Measurements from ENCODE around the gene PUS10.

DNA sequence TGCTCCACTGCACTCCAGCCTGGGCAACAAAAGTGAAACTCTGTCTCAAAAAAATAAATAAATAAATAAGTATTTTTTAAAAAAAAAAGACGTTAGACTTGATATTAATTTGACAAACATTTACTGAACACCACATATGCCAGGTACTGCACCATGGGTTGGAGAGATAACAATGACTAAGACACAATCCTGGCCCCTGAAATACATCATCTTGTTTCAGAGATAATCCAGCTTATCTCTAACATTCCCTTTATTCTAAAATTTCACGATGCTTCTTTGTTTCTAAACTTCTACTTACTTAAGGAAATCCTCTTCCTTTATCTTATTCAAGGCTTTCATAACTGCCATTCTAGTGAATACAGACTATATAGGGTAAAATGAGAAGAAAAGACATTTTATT lies 55.5 kb downstream of the PUS10 start:
- TF ChIP-seq ZNF274 (IDR thresholded peaks at IDR 0.05; ENCODE audit: borderline replicate concordance, extremely low read depth, low read length), result no peak
- no peak for TF ChIP-seq POLR2A (IDR thresholded peaks at IDR 0.05; ENCODE audit: control extremely low read depth in 1 of 2, low read depth in 2 of 2, low read length in 2 of 2)
- TF ChIP-seq USF2 (IDR thresholded peaks at IDR 0.05; ENCODE audit: low read length), result no peak
- no peak for TF ChIP-seq CTCF (IDR thresholded peaks at IDR 0.05; ENCODE audit: control extremely low read depth in 1 of 3, insufficient read depth in 1 of 3, low read depth in 1 of 3, low read length in 3 of 3)
- TF ChIP-seq POLR2AphosphoS5 (IDR thresholded peaks at IDR 0.05; ENCODE audit: low read depth, low read length), result no peak
- TF ChIP-seq SP1 (IDR thresholded peaks at IDR 0.05; ENCODE audit: low read depth, low read length), result no peak
